GM10266 (cell line): ENCODE results near the gene NCS1.
"Not testable (repeated sequence)": the region's sequence is repeated elsewhere in the genome, so short reads cannot be mapped to it uniquely, and the experiment has no call there.

ENCODE experiments used
- DNase-seq: peaks from one replicate; pipeline ENCODE4 v3.0.0; 2012; ENCODE audit errors: extremely low spot score
- CTCF ChIP-seq: IDR thresholded peaks from 2 replicates; pipeline ENCODE4 v1.5.1; 2012; ENCODE audit warnings: mild to moderate bottlenecking, low read depth; ENCODE audit not compliant: control insufficient read depth, insufficient read depth; ENCODE audit errors: missing control alignments

The NCS1 gene

DNA sequence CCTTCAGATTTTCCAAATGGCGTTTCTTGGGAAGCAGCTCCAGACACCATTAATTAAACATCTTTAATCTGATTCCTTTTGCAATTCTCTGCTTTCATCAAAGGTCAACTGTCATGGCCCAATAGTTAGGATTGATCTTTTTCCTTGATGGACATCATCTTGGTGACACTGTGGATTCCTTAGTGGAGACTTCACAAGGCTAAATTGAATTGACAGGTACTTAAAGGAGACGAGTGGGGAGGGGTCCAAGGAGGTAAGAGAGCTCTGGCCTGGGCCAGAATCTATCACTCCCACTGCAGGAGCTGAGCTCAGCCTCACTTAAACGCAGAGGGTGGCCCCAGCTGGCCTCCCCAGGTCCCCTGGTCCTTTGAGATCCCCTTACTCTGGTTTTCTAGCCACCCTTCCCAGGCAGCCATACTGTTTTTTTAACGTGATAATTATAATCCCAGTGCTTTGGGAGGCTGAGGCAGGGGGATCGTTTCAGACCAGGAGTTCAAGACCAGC lies 83.5 kb downstream of the NCS1 start:
- DNase-seq, result no peak
- no peak for TF ChIP-seq CTCF

GRCh38 chr9:130256644-130257043 lies 84.4 kb downstream of the NCS1 start:
- no peak for TF ChIP-seq CTCF
- DNase-seq, result no peak

DNA sequence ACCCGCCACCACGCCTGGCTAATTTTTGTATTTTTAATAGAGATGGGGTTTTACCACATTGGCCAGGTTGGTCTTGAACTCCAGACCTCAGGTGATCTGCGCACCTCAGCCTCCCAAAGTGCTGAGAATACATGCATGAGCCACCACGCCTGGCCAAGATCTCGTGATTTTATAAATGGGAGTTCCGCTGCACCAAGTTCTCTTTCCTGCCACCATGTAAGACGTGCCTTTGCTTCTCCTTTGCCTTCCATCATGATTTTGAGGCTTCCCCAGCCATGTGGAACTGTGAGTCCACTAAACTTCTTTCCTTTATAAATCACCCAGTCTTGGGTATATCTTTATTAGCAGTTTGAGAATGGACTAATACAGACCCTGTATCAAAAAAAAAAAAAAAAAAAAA lies 85.9 kb downstream of the NCS1 start:
- DNase-seq, result not testable (repeated sequence)

DNA sequence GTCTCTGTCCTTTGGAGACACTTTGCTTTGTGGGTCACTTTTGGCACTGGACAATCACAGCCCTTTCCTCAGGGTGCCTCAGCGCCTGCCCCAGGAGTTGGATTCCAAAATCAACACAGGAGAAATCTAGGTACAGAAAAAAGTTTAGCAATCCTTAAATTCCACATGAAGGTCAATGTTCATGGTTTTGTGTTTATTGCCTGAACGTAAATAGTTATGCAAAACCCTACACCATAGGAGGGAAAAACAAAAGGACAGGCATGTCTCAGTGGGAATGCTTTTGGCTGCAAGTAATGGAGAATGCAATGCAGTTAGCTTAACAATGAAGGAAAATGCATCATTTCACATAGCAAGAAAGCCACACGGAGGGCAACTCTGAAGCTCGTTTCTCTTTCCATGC lies 86.8 kb downstream of the NCS1 start:
- no peak for DNase-seq
- TF ChIP-seq CTCF, result no peak

- TF ChIP-seq CTCF, result no peak
- DNase-seq, result no peak
These were observed 88.9 kb downstream of the NCS1 start for GRCh38 chr9:130260816-130261765.

DNA sequence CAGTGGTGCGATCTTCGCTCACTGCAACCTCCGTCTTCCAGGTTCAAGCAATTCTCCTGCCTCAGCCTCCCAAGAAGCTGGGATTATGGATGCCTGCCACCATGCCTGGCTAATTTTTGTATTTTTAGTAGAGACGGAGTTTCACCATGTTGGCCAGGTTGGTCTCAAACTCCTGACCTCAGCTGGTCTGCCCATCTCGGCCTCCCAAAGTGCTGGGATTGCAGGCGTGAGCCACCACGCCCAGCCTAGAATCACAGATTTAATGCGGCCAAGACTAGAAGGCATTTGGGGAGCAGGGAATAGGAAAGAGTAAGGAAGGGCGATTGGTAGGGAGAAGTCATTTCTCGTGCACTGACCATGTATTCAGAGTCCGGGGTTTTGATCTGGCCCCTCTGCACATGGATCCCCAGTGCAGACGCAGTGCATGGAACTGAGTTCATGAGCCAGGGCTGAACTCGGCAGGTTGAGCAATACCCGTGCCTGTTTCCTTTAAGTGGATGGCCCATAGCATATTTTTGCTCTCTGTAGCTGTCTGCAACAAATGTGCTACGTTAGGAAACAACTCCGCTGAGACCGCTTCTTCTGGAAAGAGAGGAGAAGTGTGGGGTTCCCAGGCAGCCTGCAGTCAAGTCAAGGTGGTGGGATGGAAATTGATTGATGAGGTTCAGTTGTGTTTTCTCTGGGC lies 90.0 kb downstream of the NCS1 start:
- DNase-seq, result no peak

GRCh38 chr9:130262771-130263170 lies 90.6 kb downstream of the NCS1 start:
- no peak for TF ChIP-seq CTCF
- DNase-seq, result no peak

More for the DNA sequence above, 90.0 kb downstream of the NCS1 start:
- TF ChIP-seq CTCF, result no peak
